ENCODE data around the gene RGL4. TPM values are rescaled to one million over a fixed set of nuclear protein-coding genes. Genes with fewer than 3 reads are reported as not detected.
"Not testable (repeated sequence)": the region's sequence is repeated elsewhere in the genome, so short reads cannot be mapped to it uniquely, and the experiment has no call there.

Gene RGL4
- total and polyA plus RNA-seq, 4 donors: 0.33 to 4.2 (median 3.3) TPM

GRCh38 chr22:23722160-23722559 lies 31.3 kb downstream of the RGL4 start:
- Histone ChIP-seq H3K9me3 (ENCODE audit: control insufficient read depth, insufficient read depth, low read length) (no peaks in the 10 kb centered on the region), H3K4me3 (ENCODE audit: low read depth, low read length) (no peak overlapping the region), H3K27ac (ENCODE audit: low read depth, low read length) (no peak overlapping the region), H3K4me1 (ENCODE audit: control insufficient read depth, insufficient read depth, low read length) (peaks cover 6% of the 10 kb centered on the region), H3K27me3 (ENCODE audit: control insufficient read depth, insufficient read depth, low read length) (no peaks in the 10 kb centered on the region), H3K36me3 (ENCODE audit: control insufficient read depth, insufficient read depth, low read length) (no peaks in the 10 kb centered on the region)
- WGBS (ENCODE audit: insufficient coverage): no CpG with 5 or more reads among the region's 4 CpGs
- no peak for DNase-seq (ENCODE audit: low read depth in 4 of 6, low spot score in 6 of 6)

- 95% methylated on average over 1 of the region's 2 CpGs for WGBS (ENCODE audit: insufficient coverage)
- Histone ChIP-seq H3K27ac (ENCODE audit: low read depth, low read length) (no peak overlapping the region), H3K4me1 (ENCODE audit: control insufficient read depth, insufficient read depth, low read length) (peaks cover under 1% of the 10 kb centered on the region), H3K36me3 (ENCODE audit: control insufficient read depth, insufficient read depth, low read length) (no peaks in the 10 kb centered on the region), H3K9me3 (ENCODE audit: control insufficient read depth, insufficient read depth, low read length) (no peaks in the 10 kb centered on the region), H3K27me3 (ENCODE audit: control insufficient read depth, insufficient read depth, low read length) (no peaks in the 10 kb centered on the region), H3K4me3 (ENCODE audit: low read depth, low read length) (no peak overlapping the region)
- DNase-seq (ENCODE audit: low read depth in 4 of 6, low spot score in 6 of 6): no peak
Measured at GRCh38 chr22:23722724-23723123, 31.9 kb downstream of the RGL4 start.

- H3K9me3 ChIP-seq (ENCODE audit: control insufficient read depth, insufficient read depth, low read length); H3K4me3 ChIP-seq (ENCODE audit: low read depth, low read length); H3K27me3 ChIP-seq (ENCODE audit: control insufficient read depth, insufficient read depth, low read length); H3K4me1 ChIP-seq (ENCODE audit: control insufficient read depth, insufficient read depth, low read length); DNase-seq (ENCODE audit: low read depth in 4 of 6, low spot score in 6 of 6); H3K27ac ChIP-seq (ENCODE audit: low read depth, low read length); H3K36me3 ChIP-seq (ENCODE audit: control insufficient read depth, insufficient read depth, low read length): not testable (repeated sequence)
- WGBS (ENCODE audit: insufficient coverage): 100% methylated on average over 1 of the region's 4 CpGs
Measured at GRCh38 chr22:23728108-23728507, 37.3 kb downstream of the RGL4 start.

- Histone ChIP-seq H3K36me3 (ENCODE audit: control insufficient read depth, insufficient read depth, low read length) (peaks cover 18% of the 10 kb centered on the region), H3K9me3 (ENCODE audit: control insufficient read depth, insufficient read depth, low read length) (no peaks in the 10 kb centered on the region), H3K27me3 (ENCODE audit: control insufficient read depth, insufficient read depth, low read length) (no peaks in the 10 kb centered on the region), H3K4me3 (ENCODE audit: low read depth, low read length) (no peak overlapping the region), H3K4me1 (ENCODE audit: control insufficient read depth, insufficient read depth, low read length) (peaks cover 5% of the 10 kb centered on the region), H3K27ac (ENCODE audit: low read depth, low read length) (no peak overlapping the region)
- no peak for DNase-seq (ENCODE audit: low read depth in 4 of 6, low spot score in 6 of 6)
Measured at GRCh38 chr22:23737696-23738095, 46.9 kb downstream of the RGL4 start.

- WGBS (ENCODE audit: insufficient coverage): 67% methylated on average over 4 of the region's 7 CpGs
- Histone ChIP-seq H3K9me3 (ENCODE audit: control insufficient read depth, insufficient read depth, low read length) (no peaks in the 10 kb centered on the region), H3K4me1 (ENCODE audit: control insufficient read depth, insufficient read depth, low read length) (peaks cover 7% of the 10 kb centered on the region), H3K27me3 (ENCODE audit: control insufficient read depth, insufficient read depth, low read length) (no peaks in the 10 kb centered on the region), H3K36me3 (ENCODE audit: control insufficient read depth, insufficient read depth, low read length) (peaks cover 40% of the 10 kb centered on the region), H3K4me3 (ENCODE audit: low read depth, low read length) (no peak overlapping the region), H3K27ac (ENCODE audit: low read depth, low read length) (peak overlapping the region; percentile 35)
- no peak for DNase-seq (ENCODE audit: low read depth in 4 of 6, low spot score in 6 of 6)
Measured at GRCh38 chr22:23742505-23743264, 51.9 kb downstream of the RGL4 start.

GRCh38 chr22:23743303-23743705 lies 52.5 kb downstream of the RGL4 start:
- Histone ChIP-seq H3K4me1 (ENCODE audit: control insufficient read depth, insufficient read depth, low read length) (peaks cover 7% of the 10 kb centered on the region), H3K4me3 (ENCODE audit: low read depth, low read length) (no peak overlapping the region), H3K36me3 (ENCODE audit: control insufficient read depth, insufficient read depth, low read length) (peaks cover 40% of the 10 kb centered on the region), H3K27ac (ENCODE audit: low read depth, low read length) (peak overlapping the region; percentile 35), H3K9me3 (ENCODE audit: control insufficient read depth, insufficient read depth, low read length) (no peaks in the 10 kb centered on the region), H3K27me3 (ENCODE audit: control insufficient read depth, insufficient read depth, low read length) (no peaks in the 10 kb centered on the region)
- WGBS (ENCODE audit: insufficient coverage): 33% methylated on average over 2 of the region's 2 CpGs
- DNase-seq (ENCODE audit: low read depth in 4 of 6, low spot score in 6 of 6): peak in 1 of 6 donors; percentile 81

GRCh38 chr22:23744001-23744400 lies 53.2 kb downstream of the RGL4 start:
- no peak for DNase-seq (ENCODE audit: low read depth in 4 of 6, low spot score in 6 of 6)
- Histone ChIP-seq H3K27ac (ENCODE audit: low read depth, low read length) (no peak overlapping the region), H3K27me3 (ENCODE audit: control insufficient read depth, insufficient read depth, low read length) (no peaks in the 10 kb centered on the region), H3K36me3 (ENCODE audit: control insufficient read depth, insufficient read depth, low read length) (peaks cover 40% of the 10 kb centered on the region), H3K4me3 (ENCODE audit: low read depth, low read length) (no peak overlapping the region), H3K9me3 (ENCODE audit: control insufficient read depth, insufficient read depth, low read length) (no peaks in the 10 kb centered on the region), H3K4me1 (ENCODE audit: control insufficient read depth, insufficient read depth, low read length) (peaks cover 7% of the 10 kb centered on the region)
- 93% methylated on average over 12 of the region's 13 CpGs for WGBS (ENCODE audit: insufficient coverage)

- Histone ChIP-seq H3K4me1 (ENCODE audit: control insufficient read depth, insufficient read depth, low read length) (peaks cover 7% of the 10 kb centered on the region), H3K9me3 (ENCODE audit: control insufficient read depth, insufficient read depth, low read length) (no peaks in the 10 kb centered on the region), H3K27me3 (ENCODE audit: control insufficient read depth, insufficient read depth, low read length) (no peaks in the 10 kb centered on the region), H3K36me3 (ENCODE audit: control insufficient read depth, insufficient read depth, low read length) (peaks cover 40% of the 10 kb centered on the region), H3K4me3 (ENCODE audit: low read depth, low read length) (no peak overlapping the region), H3K27ac (ENCODE audit: low read depth, low read length) (no peak overlapping the region)
- no peak for DNase-seq (ENCODE audit: low read depth in 4 of 6, low spot score in 6 of 6)
- 96% methylated on average over 12 of the region's 14 CpGs for WGBS (ENCODE audit: insufficient coverage)
Measured at GRCh38 chr22:23744485-23744884, 53.7 kb downstream of the RGL4 start.

- no peaks in the 10 kb centered on the region for H3K9me3 ChIP-seq (ENCODE audit: control insufficient read depth, insufficient read depth, low read length)
- H3K4me3 ChIP-seq (ENCODE audit: low read depth, low read length): no peak overlapping the region
- no peak overlapping the region for H3K27ac ChIP-seq (ENCODE audit: low read depth, low read length)
- H3K36me3 ChIP-seq (ENCODE audit: control insufficient read depth, insufficient read depth, low read length): peaks cover 39% of the 10 kb centered on the region
- H3K27me3 ChIP-seq (ENCODE audit: control insufficient read depth, insufficient read depth, low read length): no peaks in the 10 kb centered on the region
- 85% methylated on average over 6 of the region's 6 CpGs for WGBS (ENCODE audit: insufficient coverage)
- peaks cover 11% of the 10 kb centered on the region for H3K4me1 ChIP-seq (ENCODE audit: control insufficient read depth, insufficient read depth, low read length)
- DNase-seq (ENCODE audit: low read depth in 4 of 6, low spot score in 6 of 6): no peak
Measured at GRCh38 chr22:23745791-23746190, 55.0 kb downstream of the RGL4 start.

Measured in spinal cord (tissue), 10 donors.